Measurements from ENCODE around the gene PPP1R12C. TPM values are rescaled to one million over a fixed set of nuclear protein-coding genes. Genes with fewer than 3 reads are reported as not detected.

Gene PPP1R12C
- total and polyA plus RNA-seq, 12 donors, result 134 to 283 (median 201) TPM

DNA sequence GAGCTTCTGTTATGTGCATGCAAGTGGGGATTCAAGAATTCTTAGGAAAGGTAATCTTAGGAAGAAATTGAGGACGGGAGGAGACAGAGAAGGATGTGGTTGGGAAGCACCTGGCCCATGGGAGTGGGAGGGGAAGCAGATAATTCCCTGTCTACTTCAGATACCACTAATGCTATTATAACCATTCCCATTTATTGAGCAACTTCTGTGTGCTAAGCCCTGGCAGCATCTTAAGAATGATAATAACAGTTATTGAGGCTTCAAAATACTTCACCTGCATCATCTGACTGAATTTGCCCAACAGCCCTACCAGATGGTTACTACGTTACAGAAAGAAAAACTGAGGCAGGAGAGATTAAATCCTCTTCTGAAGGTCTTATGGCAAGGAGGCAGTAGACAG is 40.3 kb downstream of the PPP1R12C start:
- intact Hi-C loops (cut with DNase I), result no loop called here
- Histone ChIP-seq H3K36me3 (no peaks in the 10 kb centered on the region), H3K27ac (no peak overlapping the region), H3K4me1 (peaks cover 3 to 25% (median 18%) of the 10 kb centered on the region in 9 donors), H3K4me3 (no peak overlapping the region), H3K9me3 (peaks cover 0 to 5% (median 0%) of the 10 kb centered on the region in 11 donors), H3K27me3 (peaks cover 29 to 71% (median 49%) of the 10 kb centered on the region in 7 donors)
- no peak for ATAC-seq
- no peak for DNase-seq
- TF ChIP-seq, protein P1, sequence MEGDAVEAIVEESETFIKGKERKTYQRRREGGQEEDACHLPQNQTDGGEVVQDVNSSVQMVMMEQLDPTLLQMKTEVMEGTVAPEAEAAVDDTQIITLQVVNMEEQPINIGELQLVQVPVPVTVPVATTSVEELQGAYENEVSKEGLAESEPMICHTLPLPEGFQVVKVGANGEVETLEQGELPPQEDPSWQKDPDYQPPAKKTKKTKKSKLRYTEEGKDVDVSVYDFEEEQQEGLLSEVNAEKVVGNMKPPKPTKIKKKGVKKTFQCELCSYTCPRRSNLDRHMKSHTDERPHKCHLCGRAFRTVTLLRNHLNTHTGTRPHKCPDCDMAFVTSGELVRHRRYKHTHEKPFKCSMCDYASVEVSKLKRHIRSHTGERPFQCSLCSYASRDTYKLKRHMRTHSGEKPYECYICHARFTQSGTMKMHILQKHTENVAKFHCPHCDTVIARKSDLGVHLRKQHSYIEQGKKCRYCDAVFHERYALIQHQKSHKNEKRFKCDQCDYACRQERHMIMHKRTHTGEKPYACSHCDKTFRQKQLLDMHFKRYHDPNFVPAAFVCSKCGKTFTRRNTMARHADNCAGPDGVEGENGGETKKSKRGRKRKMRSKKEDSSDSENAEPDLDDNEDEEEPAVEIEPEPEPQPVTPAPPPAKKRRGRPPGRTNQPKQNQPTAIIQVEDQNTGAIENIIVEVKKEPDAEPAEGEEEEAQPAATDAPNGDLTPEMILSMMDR (IDR thresholded peaks at IDR 0.05), result no peak
- 72 to 81% methylated on average over 2 of the region's 2 CpGs for WGBS, 2 donors

DNA sequence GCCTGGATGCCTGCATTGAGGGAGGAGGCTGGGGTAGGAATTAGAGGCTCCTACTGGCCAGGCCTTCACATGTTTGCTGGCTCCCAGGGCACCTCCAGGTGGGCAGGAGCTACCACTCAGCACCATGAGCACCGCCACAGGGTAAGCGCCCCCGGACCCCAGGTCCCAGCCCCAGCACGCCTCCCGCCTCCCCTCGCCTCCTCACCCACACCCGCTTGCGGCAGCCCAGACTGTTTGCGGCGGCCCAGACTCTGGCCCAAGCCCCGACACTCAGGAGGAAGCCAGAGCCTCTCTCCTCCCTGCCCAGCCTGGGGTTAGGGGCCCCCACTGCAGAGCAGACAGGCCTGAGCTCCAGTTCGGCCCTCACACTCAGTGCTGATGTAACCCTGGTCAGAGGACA is 41.1 kb downstream of the PPP1R12C start:
- TF ChIP-seq, protein P1 (IDR thresholded peaks at IDR 0.05), result no peak
- WGBS, 2 donors, result 78 to 87% methylated on average over 12 of the region's 12 CpGs
- DNase-seq (no peak), ATAC-seq (no peak)
- H3K4me1 ChIP-seq, result peaks cover 3 to 17% (median 14%) of the 10 kb centered on the region in 9 donors
- peaks cover 0 to 5% (median 0%) of the 10 kb centered on the region in 11 donors for H3K9me3 ChIP-seq
- peaks cover 21 to 71% (median 49%) of the 10 kb centered on the region in 7 donors for H3K27me3 ChIP-seq
- intact Hi-C loops (cut with DNase I), result no loop called here
- H3K36me3 ChIP-seq, result no peaks in the 10 kb centered on the region
- H3K4me3 ChIP-seq, result no peak overlapping the region
- H3K27ac ChIP-seq, result no peak overlapping the region

DNA sequence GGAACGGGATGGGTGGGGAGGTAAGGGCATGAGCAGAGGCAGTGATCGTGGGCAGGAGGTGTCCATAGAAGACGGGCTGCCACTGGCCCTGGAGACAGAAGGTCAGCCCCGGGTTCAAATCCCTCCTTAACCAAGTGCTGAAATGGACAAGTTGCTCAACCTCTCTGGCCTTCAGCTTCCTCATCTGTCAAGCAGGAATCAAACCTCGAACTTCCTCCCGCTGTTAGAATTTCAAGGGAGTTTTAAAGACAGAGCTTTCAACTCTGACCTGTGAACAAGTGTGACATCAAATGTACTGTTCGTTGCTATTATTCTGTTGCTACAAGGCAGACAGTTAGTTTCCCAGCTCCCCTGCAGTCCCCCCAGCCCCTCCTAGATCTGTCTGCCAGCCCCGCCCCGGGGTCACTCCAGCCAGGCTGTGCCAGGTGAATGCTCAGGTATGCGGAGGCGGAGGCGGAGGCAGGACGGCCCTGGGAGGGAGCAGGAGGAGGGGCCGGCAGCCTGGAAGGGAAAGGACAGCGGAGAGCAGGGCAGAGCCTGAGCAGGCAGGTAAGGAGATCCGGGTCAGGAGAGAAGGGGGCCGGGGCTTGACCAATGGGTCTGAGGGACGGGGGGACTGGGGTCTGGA is 42.0 kb downstream of the PPP1R12C start, which contains the start of gene EPS8L1:
Gene EPS8L1 (plus strand): TSS at position 499 of the 628 bp plus-strand sequence. CDS start 576 bp downstream, outside the sequence.
- Histone ChIP-seq H3K9me3 (peaks cover 0 to 5% (median 0%) of the 10 kb centered on the region in 11 donors), H3K4me1 (peaks cover 0 to 8% (median 6%) of the 10 kb centered on the region in 9 donors), H3K36me3 (no peaks in the 10 kb centered on the region), H3K27ac (no peak within 1 kb of the TSS), H3K4me3 (no peak within 1 kb of the TSS), H3K27me3 (peaks cover 15 to 70% (median 50%) of the 10 kb centered on the region in 7 donors)
- no peak for ATAC-seq
- WGBS, 2 donors, result 33 to 37% methylated on average over 18 of the region's 18 CpGs
- TF ChIP-seq, protein P1 (IDR thresholded peaks at IDR 0.05), result no peak
- no peak for DNase-seq
- intact Hi-C loops (cut with DNase I), result no loop called here

DNA sequence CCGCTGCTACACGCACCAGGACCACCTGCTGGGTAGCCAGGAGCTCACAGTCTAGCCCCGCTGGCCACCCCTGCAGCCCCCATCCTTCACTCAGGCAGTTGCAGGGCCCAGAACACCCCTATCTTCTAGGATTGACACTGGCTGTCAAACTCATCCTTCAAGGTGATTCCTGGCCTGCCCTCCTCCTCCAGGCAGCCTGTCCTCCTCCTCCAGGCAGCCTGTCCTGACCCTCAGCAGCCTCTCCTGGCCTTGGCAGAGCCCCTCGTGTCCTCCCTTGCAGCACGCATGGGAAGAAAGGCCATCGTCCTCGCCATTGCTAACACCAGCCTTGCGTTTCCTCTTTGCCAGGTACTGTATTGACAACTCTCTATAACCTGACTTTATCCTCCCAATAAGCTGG is 45.5 kb downstream of the PPP1R12C start:
- ATAC-seq, result no peak
- no peak overlapping the region for H3K27ac ChIP-seq
- TF ChIP-seq, protein P1 (IDR thresholded peaks at IDR 0.05), result no peak
- no peaks in the 10 kb centered on the region for H3K36me3 ChIP-seq
- whole genome bisulfite sequencing, 2 donors, result 57 to 68% methylated on average over 8 of the region's 8 CpGs
- intact Hi-C loops (cut with DNase I), result no loop called here
- H3K4me1 ChIP-seq, result peaks cover 0 to 11% (median 3%) of the 10 kb centered on the region in 9 donors
- no peak for DNase-seq
- H3K4me3 ChIP-seq, result no peak overlapping the region
- H3K9me3 ChIP-seq, result peaks cover 0 to 5% (median 0%) of the 10 kb centered on the region in 11 donors
- peaks cover 6 to 68% (median 45%) of the 10 kb centered on the region in 7 donors for H3K27me3 ChIP-seq

All from heart right ventricle (tissue), 16 donors.